ENCODE results near the gene LRFN4.

DNA sequence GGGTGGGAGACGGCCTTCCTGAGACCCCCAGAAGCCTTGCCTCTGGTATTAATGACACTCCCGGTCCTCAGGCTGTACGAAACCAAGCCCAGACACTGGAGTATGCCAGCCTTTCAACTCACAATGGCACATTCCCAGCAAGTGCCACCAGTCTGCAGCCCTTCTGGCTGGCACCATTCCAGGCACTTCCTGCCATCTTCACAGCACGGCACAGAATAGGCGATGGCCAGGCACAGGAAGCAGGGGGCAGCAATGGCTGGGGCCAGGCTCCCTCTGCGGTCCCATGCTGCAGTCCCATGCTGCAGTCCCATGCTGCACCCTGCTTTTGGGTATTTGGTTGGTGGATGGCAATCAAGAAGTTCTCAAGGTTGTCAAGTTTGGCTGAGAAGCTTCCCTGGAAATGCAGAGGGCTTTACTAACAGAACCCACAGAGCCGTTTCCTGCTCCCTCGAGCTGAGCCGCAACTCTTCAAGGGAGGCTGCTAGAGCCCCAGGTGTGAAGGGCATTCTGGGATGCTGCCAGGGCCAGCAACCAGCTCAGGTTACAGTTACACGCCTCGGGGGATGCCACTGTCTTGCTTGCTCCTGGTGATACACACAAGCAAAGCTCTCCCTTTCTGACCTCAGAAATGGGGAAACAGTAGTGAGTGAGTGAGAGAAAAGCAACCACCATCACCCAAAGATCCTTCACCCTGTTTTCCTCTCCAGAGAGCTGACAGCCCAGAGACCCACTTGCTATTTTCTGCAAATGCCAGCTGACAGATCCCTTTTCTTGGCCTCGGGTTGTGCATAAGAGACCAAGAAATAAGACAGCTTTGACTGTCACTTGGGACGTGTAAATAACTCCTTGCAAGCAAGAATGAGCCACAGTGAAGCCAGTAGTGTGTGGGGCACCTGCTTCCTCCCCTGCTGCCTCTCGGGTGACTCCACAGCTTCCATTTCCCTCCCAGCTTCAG is 23.9 kb downstream of the LRFN4 start:
- no peak for TF ChIP-seq ZNF274 (IDR thresholded peaks at IDR 0.05; ENCODE audit: low read depth, low read length)
- no peak for TF ChIP-seq SUZ12 (IDR thresholded peaks at IDR 0.05; ENCODE audit: extremely low read depth, insufficient read depth, insufficient read length)
- TF ChIP-seq YY1 (IDR thresholded peaks at IDR 0.05; ENCODE audit: insufficient read depth, insufficient read length) = no peak
